Stimulated activated CD8-positive, alpha-beta memory T cell treated with anti-CD3 and anti-CD28 coated beads, Interleukin-7, amount 100 ng/mL, for 24 hours (primary cell): Measurements from ENCODE around the gene MTCL1.
A peak's percentile ranks its signal among the peaks of the same experiment; 100 is the strongest.

Experiments used
- DNase-seq: peaks from one replicate; pipeline ENCODE4 v3.0.0-alpha.2; 2020; ENCODE audit warnings: low read depth

Gene MTCL1

DNA sequence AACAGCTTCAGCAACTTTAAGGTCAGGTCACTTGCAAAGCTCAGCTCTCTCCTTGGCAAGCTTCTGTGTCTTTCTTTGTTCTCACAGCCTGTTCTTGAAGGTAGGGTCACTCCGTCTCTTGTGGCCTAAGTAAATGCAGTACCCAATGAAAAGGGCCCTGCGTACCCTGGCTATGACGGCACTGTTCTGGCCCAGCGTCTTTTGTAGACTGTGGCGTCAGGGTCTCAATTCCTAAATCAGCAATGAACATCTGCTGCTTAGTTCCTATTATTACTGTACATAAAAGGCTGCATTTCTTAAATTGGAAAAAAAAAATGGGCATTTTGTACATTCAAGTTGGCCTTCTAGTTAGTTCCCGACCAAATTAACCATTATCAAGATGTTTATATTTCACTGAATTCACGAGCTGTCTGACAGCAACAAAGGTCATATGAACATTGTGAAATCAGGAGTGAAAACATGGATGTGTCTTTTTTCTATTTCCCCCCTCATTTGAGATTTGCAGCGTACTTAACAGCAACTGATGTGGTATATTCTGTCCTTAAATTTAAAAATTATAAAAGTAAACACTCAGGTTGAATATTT, 17.0 kb upstream of the MTCL1 start:
- DNase-seq, result no peak

DNA sequence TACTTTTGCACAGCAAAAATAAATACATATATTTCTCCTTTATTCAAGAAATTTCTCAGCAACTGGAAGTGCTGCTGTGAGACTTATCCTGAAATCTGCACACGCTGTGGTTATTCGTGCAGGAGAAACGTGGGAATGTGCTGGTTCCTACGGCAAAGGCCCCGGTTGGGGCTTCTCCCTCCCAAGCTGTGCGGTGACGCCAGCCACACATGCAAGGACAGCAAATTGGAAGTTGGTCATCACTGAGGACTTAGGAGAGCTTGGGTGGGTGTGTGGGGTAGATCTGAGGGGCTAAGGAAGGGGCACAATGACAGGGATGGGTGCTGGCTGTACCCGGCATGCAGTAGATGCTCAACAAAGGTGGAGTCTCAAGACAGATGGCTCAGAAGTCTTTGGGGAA, 16.5 kb upstream of the MTCL1 start:
- DNase-seq, result no peak

DNA sequence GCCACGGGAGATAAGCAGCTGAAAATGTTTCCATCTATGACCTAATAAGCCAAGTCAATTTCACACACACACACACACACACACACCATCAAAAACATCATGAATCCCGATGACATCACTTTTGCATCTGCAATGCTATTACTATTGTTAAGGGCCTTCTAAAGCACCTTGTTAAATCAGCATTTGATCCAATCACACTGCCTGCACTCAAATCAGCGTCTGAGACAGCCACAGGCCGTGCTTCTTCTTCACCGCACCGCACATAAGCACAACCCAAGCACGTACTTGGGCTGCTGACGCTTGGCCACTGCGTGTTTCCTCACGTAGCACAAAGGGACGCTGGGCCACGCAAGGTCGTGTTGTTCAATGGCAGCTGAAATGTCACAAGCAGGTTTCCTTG, 15.8 kb upstream of the MTCL1 start:
- DNase-seq, result no peak

DNA sequence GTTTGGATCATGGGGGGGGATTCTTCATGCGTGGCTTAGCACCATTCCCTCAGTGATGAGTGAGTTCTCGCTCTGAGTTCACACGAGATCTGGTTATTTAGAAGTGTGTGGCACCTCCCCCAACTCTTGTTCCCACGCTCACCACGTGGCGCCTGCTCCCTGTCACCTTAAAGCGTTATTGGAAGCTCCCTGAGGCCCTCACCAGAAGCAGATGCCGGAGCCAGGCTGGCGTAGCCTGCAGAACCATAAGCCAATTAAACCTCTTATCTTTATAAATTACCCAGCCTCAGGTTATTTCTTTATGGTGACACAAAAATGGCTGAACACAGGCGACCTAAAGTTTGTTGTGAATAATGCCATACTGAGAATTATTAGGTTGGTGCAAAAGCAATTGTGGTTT, 10.5 kb upstream of the MTCL1 start:
- DNase-seq, result no peak

DNA sequence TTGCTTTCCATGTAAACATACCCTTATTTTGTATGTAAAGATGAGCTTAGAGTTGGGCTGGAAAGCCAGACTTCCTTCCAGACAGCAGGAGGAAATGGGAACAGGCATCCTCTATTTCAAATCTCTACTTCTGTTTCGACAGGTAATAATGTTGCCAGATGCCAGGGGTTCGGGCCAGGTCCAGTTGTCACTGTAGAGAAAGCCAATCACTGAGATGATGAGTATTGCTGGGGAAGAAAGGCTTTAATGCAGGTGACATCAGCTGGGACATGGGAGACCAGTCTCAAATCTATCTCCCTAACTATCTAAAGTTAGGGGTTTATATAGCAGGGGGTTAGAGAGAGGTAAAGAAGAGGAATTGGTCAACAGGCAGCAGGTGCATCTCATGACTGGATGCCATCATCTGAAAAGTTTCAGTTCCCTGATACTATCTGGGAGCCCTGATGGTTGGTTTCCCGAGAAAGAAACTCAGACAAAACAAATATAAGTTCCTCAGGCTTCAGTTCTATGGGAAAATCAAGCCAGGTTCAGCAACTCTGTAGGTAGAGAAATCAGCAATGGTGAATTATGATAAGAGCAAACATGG, 9.3 kb upstream of the MTCL1 start:
- DNase-seq, result no peak

DNA sequence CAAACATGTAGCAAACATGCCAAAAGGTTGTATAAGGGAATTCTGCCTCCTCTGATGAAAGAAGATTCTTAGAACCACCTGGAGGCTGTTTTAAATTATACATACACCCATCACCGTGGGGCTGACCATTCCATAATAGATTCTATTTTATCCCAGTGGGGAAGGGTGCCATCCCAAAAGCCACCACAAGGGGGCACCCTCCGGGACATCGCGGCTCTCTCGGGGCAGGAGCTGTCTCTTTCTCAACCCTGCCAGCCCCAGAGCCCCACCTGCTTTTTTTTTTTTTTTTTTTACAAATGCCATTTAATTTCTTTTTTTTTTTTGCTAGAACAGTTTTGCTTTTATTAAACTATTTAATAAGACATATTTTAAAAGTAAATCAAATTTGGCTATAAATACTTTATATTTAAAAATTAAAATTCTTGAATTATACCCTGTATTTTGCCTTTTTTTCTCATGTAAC, 8.6 kb upstream of the MTCL1 start:
- DNase-seq, result peak; percentile 62

DNA sequence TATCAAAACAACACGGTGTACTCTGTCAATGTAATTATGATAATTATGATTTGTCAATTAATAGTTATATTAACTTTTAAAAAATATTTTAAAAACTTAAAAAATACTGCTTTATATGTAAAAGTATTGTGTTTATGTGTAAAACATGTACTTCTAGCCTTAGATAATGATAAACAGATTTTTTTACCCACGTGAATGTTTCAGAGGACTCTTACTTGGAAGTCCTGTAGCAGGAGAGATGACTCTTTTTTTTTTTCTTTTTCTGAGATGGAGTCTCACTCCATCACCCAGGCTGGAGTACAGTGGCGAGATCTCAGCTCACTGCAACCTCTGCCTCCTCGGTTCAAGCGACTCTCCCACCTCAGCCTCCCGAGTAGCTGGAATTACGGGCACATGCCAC, 6.2 kb upstream of the MTCL1 start:
- DNase-seq, result no peak

DNA sequence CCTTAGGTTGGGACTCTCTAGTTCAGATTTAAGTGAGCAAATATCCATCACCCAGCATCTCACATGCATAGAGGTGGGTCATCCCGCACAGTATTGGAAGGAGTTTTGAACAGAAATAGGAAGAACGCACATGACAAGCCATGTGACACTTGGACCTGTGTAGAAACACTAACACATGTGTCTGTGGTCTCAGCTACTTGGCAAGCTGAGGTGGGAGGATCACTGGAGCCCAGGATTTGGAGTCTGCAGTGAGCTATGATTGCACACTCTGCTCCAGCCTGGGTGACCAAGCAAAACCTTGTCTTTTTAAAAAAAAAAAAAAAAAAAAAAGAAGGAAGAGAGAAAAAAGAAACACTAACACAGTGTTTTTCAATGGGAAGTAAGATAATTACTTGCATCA, 5.4 kb upstream of the MTCL1 start:
- no peak for DNase-seq

DNA sequence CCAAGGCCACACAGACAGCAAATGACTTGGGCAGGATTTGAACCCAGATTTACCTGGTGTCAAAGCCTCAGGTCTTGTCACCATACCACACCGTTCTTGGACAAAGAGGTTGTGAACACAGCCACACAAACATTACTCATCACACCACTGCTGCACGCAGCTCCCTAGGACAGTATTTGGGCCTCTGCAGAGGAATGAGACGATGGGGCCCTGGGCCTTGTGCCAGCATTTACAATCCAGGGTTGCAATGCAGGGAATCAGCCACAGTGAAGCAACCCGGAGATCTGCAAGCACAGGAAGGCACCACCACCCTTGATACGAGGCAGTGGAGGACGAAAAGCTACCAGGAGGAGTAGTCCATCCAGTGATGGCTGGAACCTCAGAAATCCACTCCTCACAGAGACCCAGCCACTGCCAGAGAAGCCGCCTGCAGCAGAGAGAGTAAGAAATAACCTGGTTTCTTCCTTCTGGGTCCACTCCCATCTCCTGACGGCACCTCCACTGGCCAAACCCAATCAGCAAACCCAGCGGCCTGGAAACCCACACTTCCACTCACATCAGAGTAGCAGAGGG, 3.7 kb upstream of the MTCL1 start:
- no peak for DNase-seq

DNA sequence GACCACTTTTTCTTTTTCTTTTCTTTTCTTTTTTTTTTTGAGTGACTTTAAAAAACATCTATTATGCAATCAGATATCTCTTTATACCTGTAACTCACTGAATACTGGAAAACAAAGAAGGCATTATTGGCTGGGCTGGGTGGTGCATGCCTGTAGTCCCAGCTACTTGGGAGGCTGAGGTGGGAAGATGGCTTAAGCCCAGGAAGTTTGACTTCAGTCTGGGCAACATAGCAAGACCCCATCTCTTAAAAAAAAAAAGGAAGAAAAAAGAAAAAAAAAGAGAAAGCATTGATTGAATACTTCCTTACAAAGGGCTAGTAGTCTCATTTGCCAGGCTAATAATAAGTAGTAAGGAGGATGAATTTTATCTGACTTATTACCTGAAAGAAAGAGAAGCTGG, 2.7 kb upstream of the MTCL1 start:
- DNase-seq, result no peak

DNA sequence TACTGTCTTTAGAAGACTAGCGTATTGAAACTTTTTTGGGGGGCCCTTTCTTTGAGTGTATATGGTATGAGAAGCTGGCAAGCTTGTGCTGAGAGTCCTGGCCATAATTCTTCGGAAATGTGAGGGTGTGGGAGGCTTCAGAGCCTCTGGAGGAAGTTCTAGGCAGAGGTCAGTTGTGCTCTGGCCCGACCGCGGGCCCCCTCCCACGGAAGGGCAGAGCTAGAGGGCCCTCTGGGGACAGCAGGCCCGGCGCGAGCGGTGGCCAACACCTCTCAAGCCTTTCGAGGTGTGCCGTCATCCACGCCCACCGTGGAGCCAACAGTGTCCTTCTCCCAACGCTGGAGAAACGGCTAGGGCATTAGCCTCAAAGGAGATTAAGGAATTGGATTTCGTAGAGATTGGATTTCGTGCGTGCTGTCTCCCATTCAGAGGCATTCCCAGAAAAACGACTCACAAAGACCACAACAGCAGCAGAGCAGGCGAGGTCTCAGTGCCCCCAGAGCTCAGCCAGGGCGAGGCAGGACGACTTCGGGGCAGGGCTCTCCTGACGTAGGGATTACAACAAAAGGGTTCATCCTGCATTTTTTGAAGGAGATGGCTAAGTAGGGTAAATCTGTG, 2.2 kb upstream of the MTCL1 start:
- no peak for DNase-seq

DNA sequence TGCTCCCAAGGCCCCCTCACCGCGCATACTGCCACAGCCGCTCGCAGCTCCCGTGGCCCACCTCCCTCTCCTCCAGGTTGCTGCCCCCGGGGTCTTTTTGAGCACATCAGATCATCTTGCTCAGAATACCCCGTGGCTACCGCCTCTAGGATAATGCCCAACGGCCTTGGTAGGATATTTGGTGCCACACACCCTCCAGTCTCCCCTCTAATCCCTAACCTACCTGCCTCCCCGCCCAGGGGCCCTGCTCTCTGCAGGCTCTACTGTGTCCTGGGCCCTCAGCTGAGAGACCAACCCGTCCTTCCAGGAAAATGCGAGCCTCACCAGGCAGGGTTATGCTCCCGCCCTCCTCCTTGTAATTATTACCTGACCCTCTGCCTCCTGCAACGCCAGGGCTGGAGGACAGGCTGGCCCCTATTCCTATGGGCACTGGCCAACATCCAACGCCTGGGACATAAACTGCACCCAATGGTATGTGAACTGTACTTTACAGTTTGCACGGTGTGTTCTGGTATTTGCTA, 1.5 kb upstream of the MTCL1 start:
- DNase-seq, result no peak

DNA sequence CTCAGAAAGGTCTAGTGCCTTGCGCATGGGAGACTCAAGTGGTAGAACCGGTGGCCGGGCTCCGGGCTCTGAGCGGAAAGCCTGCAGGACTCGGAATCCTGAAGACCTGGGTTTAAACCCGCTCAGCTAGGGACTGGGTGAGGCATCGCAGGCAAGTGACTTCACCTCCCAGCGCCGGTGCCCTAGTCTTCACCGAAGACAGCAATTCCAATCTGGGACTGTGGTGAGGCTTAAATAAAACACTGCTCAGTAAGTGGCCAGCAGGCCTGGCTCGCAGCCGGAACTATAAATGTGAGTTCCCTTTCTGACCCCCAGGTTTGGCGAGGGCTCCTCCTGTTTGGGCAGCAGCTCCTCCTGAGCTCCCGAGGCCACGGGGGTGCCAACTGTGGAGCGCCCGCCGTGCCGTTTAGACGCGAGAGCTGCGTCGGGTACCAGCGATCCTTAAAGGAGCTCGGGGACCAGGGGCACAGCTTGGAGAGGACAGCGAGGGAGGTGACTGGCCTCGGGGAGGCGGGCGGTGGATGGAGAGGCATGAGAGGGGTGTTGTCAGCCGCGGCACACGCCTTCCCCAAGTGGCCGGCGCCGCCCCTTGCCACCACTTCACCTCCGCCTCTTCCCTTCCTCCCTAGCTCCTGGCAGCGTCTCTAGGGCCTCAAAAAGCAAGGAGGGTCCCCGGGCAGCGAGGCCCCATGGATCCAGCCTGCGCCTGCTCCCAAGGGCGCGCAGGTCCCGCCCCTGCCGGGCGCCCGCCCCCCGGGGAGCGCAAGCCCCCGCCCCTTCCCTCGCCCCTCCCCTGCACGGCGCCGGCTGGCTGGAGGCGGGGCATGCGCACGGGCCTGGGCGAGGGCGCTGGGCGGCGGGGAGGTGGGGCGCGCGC, 757 bp upstream of the MTCL1 start:
- DNase-seq, result peak; percentile 64

DNA sequence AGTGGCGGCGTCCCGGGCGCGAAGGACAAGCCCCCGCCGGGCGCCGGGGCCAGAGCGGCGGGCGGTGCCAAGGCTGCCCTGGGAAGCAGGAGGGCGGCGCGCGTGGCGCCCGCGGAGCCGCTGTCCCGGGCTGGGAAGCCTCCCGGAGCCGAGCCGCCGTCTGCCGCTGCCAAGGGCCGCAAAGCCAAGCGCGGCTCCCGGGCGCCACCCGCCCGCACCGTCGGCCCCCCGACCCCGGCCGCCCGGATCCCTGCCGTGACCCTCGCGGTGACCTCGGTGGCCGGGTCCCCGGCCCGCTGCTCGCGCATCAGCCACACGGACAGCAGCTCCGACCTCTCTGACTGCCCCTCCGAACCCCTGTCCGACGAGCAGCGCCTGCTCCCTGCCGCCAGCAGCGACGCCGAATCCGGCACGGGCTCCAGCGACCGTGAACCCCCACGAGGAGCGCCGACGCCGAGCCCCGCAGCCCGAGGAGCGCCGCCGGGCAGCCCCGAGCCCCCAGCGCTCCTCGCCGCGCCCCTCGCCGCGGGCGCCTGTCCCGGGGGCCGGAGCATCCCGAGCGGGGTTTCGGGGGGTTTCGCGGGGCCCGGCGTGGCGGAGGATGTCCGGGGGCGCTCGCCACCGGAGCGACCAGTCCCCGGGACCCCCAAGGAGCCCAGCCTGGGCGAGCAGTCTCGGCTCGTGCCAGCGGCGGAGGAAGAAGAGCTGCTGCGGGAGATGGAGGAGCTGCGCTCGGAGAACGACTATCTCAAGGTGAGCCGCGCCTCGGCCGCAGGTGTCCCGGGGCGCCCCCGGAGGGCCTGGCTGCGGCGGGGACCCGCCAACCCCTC, 820 bp downstream of the MTCL1 start:
- DNase-seq, result no peak

DNA sequence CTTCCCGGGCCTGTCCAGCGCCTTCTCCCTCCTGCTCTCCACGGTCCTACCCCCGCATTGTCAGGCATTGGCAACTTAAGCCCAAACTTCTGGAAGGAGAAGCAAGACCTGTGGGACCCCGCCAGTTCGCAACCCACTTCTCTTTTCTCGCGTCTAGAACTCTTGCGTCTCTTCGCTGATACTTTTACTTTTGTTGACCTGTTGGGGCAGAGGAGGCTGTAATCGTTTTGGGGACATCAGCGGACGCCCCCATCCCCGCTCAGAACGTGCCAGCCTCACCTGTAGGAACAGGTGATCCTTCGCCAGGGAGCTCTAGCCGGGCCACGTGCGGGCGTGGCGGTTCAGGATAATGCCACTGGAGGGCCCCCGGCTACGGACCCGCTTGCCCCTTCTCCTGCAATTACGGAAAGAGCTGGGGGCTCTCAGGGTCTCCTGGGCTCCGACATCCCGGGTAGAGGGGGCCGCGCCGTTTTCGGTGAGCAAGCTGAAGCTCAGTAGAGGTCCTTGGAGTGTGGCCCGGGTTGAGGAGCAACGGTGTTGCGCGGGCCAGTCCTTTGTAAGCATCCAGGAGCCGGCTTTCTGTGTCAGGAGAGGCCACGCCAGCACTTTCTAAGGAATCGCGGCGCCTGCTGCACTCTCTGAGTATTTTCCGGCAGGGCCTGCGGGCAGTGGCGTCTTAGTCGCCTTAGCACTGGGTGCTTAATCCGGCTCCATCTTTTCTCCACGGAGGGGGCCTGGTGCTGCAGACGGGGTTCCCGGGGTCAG, 1.6 kb downstream of the MTCL1 start:
- DNase-seq, result no peak

DNA sequence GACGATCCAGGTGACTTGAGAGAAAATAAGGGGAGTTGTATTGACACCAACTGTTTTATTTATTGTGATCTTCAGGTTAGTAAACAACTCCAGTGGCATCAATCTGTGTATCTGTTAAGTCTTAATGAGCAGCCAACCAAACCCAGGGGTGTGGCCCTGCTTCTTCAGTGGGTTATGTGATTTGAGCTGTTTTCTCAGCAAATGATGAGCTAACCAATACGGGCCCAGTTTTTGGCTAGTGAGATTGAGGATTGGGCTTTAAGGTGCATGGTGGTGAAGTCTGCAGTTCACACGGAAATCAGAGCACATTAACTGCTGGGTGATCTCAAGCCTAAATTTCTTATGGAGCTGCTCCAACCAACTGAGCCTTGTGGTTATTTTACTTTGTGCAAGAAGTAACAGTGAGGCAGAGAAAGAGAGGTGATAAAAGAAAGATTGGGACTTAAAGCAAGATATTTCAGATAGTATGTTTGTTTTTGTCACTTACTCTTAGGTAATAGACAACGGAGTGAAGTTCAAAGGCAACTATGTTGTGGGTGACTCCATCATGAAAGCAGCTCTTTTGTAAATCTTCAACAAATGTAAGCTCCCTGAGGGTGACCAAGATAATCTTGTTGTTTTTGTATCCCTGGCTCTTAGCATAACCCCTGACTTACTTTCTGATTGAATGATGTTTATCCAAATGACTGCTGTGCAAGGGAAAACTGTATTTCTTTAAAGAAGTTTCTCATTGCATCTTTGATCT, 2.4 kb downstream of the MTCL1 start:
- no peak for DNase-seq

DNA sequence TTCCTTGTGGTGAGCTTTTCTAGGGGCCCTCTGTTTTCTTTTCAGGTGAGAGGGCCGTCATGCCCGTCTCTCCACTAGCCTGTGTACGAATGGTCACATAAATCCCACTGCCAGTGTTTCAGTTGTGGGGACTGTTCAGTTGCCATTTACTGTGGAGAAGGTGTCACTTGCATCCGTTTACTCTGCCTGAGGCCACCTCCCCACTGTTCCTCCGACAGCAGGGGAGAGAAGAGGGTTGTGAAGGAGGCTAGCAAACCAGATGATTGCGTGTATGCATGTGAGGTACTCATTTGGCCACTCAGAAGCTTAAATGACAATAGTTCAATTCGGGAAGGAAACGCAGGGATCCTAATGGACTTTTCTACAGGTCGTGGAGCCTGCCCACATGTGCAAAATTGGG, 3.3 kb downstream of the MTCL1 start:
- no peak for DNase-seq

DNA sequence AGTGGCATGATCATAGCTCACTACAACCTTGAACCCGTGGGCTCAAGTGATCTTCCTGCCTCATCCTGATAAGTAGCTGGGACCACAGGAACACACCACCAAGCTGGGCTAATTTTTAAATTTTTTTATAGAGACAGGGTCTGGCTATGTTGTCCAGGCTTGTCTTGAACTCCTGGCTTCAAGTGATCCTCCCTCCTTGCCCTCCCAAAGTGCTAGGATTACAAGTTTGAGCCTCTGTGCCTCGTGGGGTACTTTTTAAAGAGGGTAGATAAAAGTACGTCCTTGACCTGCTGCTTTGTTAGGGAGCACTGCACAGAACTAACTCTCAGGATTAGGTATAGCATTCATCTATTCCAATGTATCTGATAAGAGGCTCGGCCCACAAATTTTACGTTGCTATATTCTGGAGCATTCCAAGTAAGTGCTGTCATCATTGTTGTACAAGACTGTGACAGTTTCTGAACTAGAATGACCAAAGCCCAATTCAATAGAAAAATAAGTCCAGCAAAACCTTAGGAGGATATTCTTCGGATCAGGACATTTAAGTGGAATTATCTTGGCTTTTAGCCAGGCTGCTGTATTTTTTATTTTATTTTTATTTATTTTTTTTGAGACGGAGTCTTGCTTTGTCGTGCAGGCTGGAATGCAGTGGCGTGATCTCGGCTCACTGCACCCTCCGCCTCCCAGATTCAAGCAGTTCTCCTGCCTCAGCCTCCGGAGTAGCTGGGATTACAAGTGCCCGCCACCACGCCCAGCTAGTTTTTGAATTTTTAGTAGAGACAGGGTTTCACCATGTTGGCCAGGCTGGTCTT, 4.1 kb downstream of the MTCL1 start:
- DNase-seq, result no peak

DNA sequence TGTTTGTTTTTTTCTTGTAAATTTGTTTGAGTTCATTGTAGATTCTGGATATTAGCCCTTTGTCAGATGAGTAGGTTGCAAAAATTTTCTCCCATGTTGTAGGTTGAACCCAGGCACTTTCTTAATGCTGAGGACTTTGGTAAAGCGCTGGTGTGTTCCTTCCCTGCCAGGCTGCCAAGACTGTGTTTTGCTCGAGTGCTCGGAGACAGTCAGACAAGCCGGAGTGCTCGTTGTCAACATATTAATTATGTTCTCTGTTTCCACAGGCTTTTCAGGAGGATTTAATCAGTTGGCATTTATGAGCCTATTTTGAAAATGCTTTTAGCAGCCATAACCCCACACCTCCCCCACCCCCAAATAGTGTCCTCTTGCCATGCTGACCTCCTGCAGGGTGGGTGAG, 6.4 kb downstream of the MTCL1 start:
- DNase-seq, result no peak
